Activated CD4-positive, alpha-beta T cell treated with anti-CD3 and anti-CD28 coated beads, Interleukin-2, amount 10 ng/mL, durations not matched to agents 24 days and 14 days (primary cell): ENCODE measurements around the gene NEURL1. TPM values are rescaled to one million over a fixed set of nuclear protein-coding genes. Genes with fewer than 3 reads are reported as not detected.
"Not testable (repeated sequence)": the region's sequence is repeated elsewhere in the genome, so short reads cannot be mapped to it uniquely, and the experiment has no call there.

Experiments used
- DNase-seq: peaks from one replicate; pipeline ENCODE4 v3.0.0; 2022
- H3K27ac Mint-ChIP-seq: one replicate; pipeline ENCODE4 v1.8.0; 2022; ENCODE audit warnings: mild to moderate bottlenecking, mixed read lengths
- H3K27me3 Mint-ChIP-seq: one replicate; pipeline ENCODE4 v1.8.0; 2022; ENCODE audit warnings: mixed read lengths
- H3K36me3 Mint-ChIP-seq: one replicate; pipeline ENCODE4 v1.8.0; 2022; ENCODE audit warnings: low read depth, mild to moderate bottlenecking, mixed read lengths
- H3K4me1 Mint-ChIP-seq: one replicate; pipeline ENCODE4 v1.8.0; 2021; ENCODE audit warnings: mixed read lengths
- H3K4me3 Mint-ChIP-seq: one replicate; pipeline ENCODE4 v1.8.0; 2022; ENCODE audit warnings: mild to moderate bottlenecking, moderate library complexity, mixed read lengths
- H3K9me3 Mint-ChIP-seq: one replicate; pipeline ENCODE4 v1.8.0; 2021; ENCODE audit warnings: mixed read lengths
- intact Hi-C: fragments of 100-400 bp; cut with micrococcal nuclease; formaldehyde crosslinking; loops from one replicate; pipeline ENCODE4 v1.15.1; 2023
- total RNA-seq: library from RNA; stranded (reverse); gene quantifications from 2 replicates; pipeline ENCODE4 v1.2.3, GENCODE V29; 2022

The NEURL1 gene
- total RNA-seq, 1 donor from 2014 or later = 2.8 TPM

GRCh38 chr10:103598654-103599115, 105.2 kb downstream of the NEURL1 start:
- no peak for DNase-seq
- H3K27ac Mint-ChIP-seq = no peak overlapping the region
- peaks cover 3% of the 10 kb centered on the region for H3K4me1 Mint-ChIP-seq
- intact Hi-C loops = no loop called here
- H3K9me3 Mint-ChIP-seq = no peaks in the 10 kb centered on the region
- peaks cover 2% of the 10 kb centered on the region for H3K36me3 Mint-ChIP-seq
- H3K4me3 Mint-ChIP-seq = no peak overlapping the region
- no peaks in the 10 kb centered on the region for H3K27me3 Mint-ChIP-seq

GRCh38 chr10:103599211-103599610, 105.7 kb downstream of the NEURL1 start:
- Mint-ChIP-seq H3K27me3 (no peaks in the 10 kb centered on the region), H3K4me1 (peaks cover 3% of the 10 kb centered on the region), H3K9me3 (no peaks in the 10 kb centered on the region), H3K27ac (no peak overlapping the region), H3K4me3 (no peak overlapping the region), H3K36me3 (peaks cover 2% of the 10 kb centered on the region)
- no peak for DNase-seq
- intact Hi-C loops = no loop called here

- DNase-seq = no peak
- H3K4me3 Mint-ChIP-seq = no peak overlapping the region
- no peaks in the 10 kb centered on the region for H3K9me3 Mint-ChIP-seq
- intact Hi-C loops = no loop called here
- H3K27me3 Mint-ChIP-seq = no peaks in the 10 kb centered on the region
- H3K27ac Mint-ChIP-seq = no peak overlapping the region
- peaks cover 3% of the 10 kb centered on the region for H3K4me1 Mint-ChIP-seq
- H3K36me3 Mint-ChIP-seq = peaks cover 2% of the 10 kb centered on the region
Measured at GRCh38 chr10:103599907-103600306, 106.4 kb downstream of the NEURL1 start.

- no peaks in the 10 kb centered on the region for H3K9me3 Mint-ChIP-seq
- peaks cover 3% of the 10 kb centered on the region for H3K4me1 Mint-ChIP-seq
- peaks cover 2% of the 10 kb centered on the region for H3K36me3 Mint-ChIP-seq
- no peak for DNase-seq
- intact Hi-C loops = no loop called here
- H3K4me3 Mint-ChIP-seq = no peak overlapping the region
- H3K27me3 Mint-ChIP-seq = no peaks in the 10 kb centered on the region
- no peak overlapping the region for H3K27ac Mint-ChIP-seq
Measured at GRCh38 chr10:103600325-103600724, 106.8 kb downstream of the NEURL1 start.

- Mint-ChIP-seq H3K36me3 (peaks cover 8% of the 10 kb centered on the region), H3K27me3 (no peaks in the 10 kb centered on the region), H3K4me1 (peaks cover 3% of the 10 kb centered on the region), H3K9me3 (no peaks in the 10 kb centered on the region), H3K4me3 (no peak overlapping the region), H3K27ac (no peak overlapping the region)
- intact Hi-C loops = no loop called here
- no peak for DNase-seq
Measured at GRCh38 chr10:103600956-103601569, 107.6 kb downstream of the NEURL1 start.

- Mint-ChIP-seq H3K27ac (no peak overlapping the region), H3K4me3 (no peak overlapping the region)
- DNase-seq = no peak
Measured at GRCh38 chr10:103602028-103602851, 108.7 kb downstream of the NEURL1 start.

GRCh38 chr10:103602852-103603155, 109.3 kb downstream of the NEURL1 start:
- peaks cover 9% of the 10 kb centered on the region for H3K36me3 Mint-ChIP-seq
- no peak overlapping the region for H3K27ac Mint-ChIP-seq
- no peaks in the 10 kb centered on the region for H3K9me3 Mint-ChIP-seq
- no peaks in the 10 kb centered on the region for H3K27me3 Mint-ChIP-seq
- no peak overlapping the region for H3K4me3 Mint-ChIP-seq
- intact Hi-C loops = no loop called here
- DNase-seq = no peak
- peaks cover 3% of the 10 kb centered on the region for H3K4me1 Mint-ChIP-seq

More at GRCh38 chr10:103602028-103602851, 108.7 kb downstream of the NEURL1 start:
- intact Hi-C loops = no loop called here
- H3K27me3 Mint-ChIP-seq = no peaks in the 10 kb centered on the region
- H3K36me3 Mint-ChIP-seq = peaks cover 9% of the 10 kb centered on the region
- H3K4me1 Mint-ChIP-seq = peaks cover 3% of the 10 kb centered on the region
- H3K9me3 Mint-ChIP-seq = no peaks in the 10 kb centered on the region

GRCh38 chr10:103603382-103603781, 109.9 kb downstream of the NEURL1 start:
- Mint-ChIP-seq H3K36me3 (peaks cover 9% of the 10 kb centered on the region), H3K27me3 (no peaks in the 10 kb centered on the region), H3K4me3 (no peak overlapping the region), H3K27ac (no peak overlapping the region), H3K9me3 (no peaks in the 10 kb centered on the region), H3K4me1 (peaks cover 3% of the 10 kb centered on the region)
- DNase-seq = no peak
- intact Hi-C loops = no loop called here

GRCh38 chr10:103605359-103606096, 112.0 kb downstream of the NEURL1 start:
- DNase-seq = peak; percentile 86
- no peak overlapping the region for H3K4me3 Mint-ChIP-seq
- H3K9me3 Mint-ChIP-seq = no peaks in the 10 kb centered on the region
- peaks cover 12% of the 10 kb centered on the region for H3K36me3 Mint-ChIP-seq
- no peaks in the 10 kb centered on the region for H3K27me3 Mint-ChIP-seq
- peaks cover 3% of the 10 kb centered on the region for H3K4me1 Mint-ChIP-seq
- no peak overlapping the region for H3K27ac Mint-ChIP-seq
- intact Hi-C loops = loop anchor here (1.0 kb wide), 1 partner anchor 81 kb away; no protein-coding TSS in a partner anchor

- peaks cover 12% of the 10 kb centered on the region for H3K36me3 Mint-ChIP-seq
- H3K27ac Mint-ChIP-seq, H3K27me3 Mint-ChIP-seq, intact Hi-C loops, H3K4me1 Mint-ChIP-seq, H3K4me3 Mint-ChIP-seq, H3K9me3 Mint-ChIP-seq, DNase-seq: not testable (repeated sequence)
Measured at GRCh38 chr10:103606097-103606438, 112.6 kb downstream of the NEURL1 start.

GRCh38 chr10:103607051-103607450, 113.5 kb downstream of the NEURL1 start:
- DNase-seq, H3K27me3 Mint-ChIP-seq, H3K9me3 Mint-ChIP-seq, H3K27ac Mint-ChIP-seq, H3K4me3 Mint-ChIP-seq, H3K4me1 Mint-ChIP-seq, intact Hi-C loops: not testable (repeated sequence)
- H3K36me3 Mint-ChIP-seq = peaks cover 12% of the 10 kb centered on the region

- H3K27ac Mint-ChIP-seq, H3K9me3 Mint-ChIP-seq, H3K27me3 Mint-ChIP-seq, H3K4me3 Mint-ChIP-seq, intact Hi-C loops, H3K36me3 Mint-ChIP-seq, H3K4me1 Mint-ChIP-seq, DNase-seq: not testable (repeated sequence)
Measured at GRCh38 chr10:103608056-103608455, 114.6 kb downstream of the NEURL1 start.

GRCh38 chr10:103609231-103610082, 116.0 kb downstream of the NEURL1 start:
- H3K27me3 Mint-ChIP-seq = no peaks in the 10 kb centered on the region
- DNase-seq = no peak
- peaks cover 3% of the 10 kb centered on the region for H3K4me1 Mint-ChIP-seq
- intact Hi-C loops = no loop called here
- H3K9me3 Mint-ChIP-seq = no peaks in the 10 kb centered on the region
- peaks cover 11% of the 10 kb centered on the region for H3K36me3 Mint-ChIP-seq
- no peak overlapping the region for H3K4me3 Mint-ChIP-seq
- H3K27ac Mint-ChIP-seq = no peak overlapping the region
